ENCODE measurements around the gene RPS6KB2. TPM values are rescaled to one million over a fixed set of nuclear protein-coding genes. Genes with fewer than 3 reads are reported as not detected.

RPS6KB2 gene
- total and polyA plus RNA-seq, 9 of the 15 experiments (the other 6 are each of a cell fraction or from before 2014, with no cell fraction given): 0.42 to 122 (median 82.6) TPM

DNA sequence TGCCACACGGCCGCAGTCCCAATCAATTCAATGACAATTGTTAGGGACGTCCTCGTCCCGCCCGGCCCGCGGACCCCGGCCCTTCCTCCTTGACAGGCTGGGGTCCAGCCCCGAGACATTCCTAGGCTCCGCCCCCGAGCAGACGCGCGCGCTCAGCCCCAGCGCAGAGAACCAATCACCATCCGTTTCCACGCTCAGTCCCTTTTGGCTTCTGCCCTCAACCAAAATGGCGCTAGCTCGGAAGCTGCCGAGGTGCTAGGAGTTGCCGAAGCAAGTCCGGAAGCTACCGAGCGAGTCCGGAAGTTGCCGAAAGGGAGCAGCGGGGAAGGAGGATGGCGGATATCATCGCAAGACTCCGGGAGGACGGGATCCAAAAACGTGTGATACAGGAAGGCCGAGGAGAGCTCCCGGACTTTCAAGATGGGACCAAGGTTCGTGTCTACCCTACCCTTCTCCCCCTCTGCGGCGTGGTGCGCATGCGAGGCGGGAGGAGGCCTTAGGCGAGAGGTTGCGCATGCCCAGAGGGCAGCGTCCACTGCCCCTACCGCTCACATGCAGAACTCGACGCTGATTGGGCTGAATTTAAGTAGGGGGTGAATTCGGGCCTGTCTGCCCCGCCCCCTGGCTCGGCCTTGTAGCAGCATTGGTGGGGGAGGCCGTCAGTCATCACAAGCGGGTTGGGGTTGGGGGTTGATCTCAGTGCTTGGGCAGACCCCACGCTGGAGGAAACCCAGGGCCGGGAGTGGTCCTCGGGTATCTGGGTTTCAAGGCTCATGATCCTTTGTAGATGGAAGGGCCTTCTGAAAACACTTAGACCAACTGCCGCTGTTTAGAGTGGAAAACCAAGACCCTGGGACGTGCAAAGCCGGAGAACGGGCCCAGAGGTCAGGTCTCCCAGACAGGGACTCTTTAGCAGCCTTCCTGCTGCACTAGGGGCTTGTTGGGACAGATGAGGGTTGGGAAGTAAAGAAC lies 54.8 kb downstream of the RPS6KB2 start, which contains the start of gene AIP (continued):
- TF ChIP-seq PCBP1 (IDR thresholded peaks at IDR 0.05; ENCODE audit: low read depth, low read length, poor library complexity, severe bottlenecking) (no peak), PTRF (tag; IDR thresholded peaks at IDR 0.05) (no peak), POLR2AphosphoS5 (IDR thresholded peaks at IDR 0.05; ENCODE audit: control insufficient read depth, insufficient read depth, low read depth, low read length) (peak; percentile 50; the same call in 1 of the 2 replicates), RNF2 (IDR thresholded peaks at IDR 0.05) (peak; percentile 99), ZNF766 (CRISPR knock-in tag; conservative IDR thresholded peaks at IDR 0.05) (no peak), ZBTB7A (IDR thresholded peaks at IDR 0.05; ENCODE audit: borderline replicate concordance, control insufficient read depth, low read depth, low read length) (peak; percentile 77), BCL6 (CRISPR knock-in tag; IDR thresholded peaks at IDR 0.05) (no peak), SUPT5H (IDR thresholded peaks at IDR 0.05) (peak; percentile 74), CBX3 (IDR thresholded peaks at IDR 0.05; ENCODE audit: borderline replicate concordance in 1 of 2, low read length in 2 of 2) (peak in 1 of 2 experiments; percentile 100; a peak in 2 of 3 replicates)
- TF ChIP-seq, protein P1, sequence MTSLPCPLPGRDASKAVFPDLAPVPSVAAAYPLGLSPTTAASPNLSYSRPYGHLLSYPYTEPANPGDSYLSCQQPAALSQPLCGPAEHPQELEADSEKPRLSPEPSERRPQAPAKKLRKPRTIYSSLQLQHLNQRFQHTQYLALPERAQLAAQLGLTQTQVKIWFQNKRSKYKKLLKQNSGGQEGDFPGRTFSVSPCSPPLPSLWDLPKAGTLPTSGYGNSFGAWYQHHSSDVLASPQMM (CRISPR knock-in tag; IDR thresholded peaks at IDR 0.05): no peak
- TF ChIP-seq, protein P2, sequence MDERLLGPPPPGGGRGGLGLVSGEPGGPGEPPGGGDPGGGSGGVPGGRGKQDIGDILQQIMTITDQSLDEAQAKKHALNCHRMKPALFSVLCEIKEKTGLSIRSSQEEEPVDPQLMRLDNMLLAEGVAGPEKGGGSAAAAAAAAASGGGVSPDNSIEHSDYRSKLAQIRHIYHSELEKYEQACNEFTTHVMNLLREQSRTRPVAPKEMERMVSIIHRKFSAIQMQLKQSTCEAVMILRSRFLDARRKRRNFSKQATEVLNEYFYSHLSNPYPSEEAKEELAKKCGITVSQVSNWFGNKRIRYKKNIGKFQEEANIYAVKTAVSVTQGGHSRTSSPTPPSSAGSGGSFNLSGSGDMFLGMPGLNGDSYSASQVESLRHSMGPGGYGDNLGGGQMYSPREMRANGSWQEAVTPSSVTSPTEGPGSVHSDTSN (CRISPR knock-in tag; IDR thresholded peaks at IDR 0.05; ENCODE audit: low read depth): peak; percentile 86
- TF ChIP-seq, protein P2 (tag; conservative IDR thresholded peaks at IDR 0.05; ENCODE audit: low read depth): peak; percentile 96

Measured in K562 (cell line).